ENCODE measurements around the gene VLDLR. TPM values are rescaled to one million over a fixed set of nuclear protein-coding genes. Genes with fewer than 3 reads are reported as not detected.

The VLDLR gene
- total RNA-seq, 1 experiment from 2014 or later: 2.1 TPM

- H3K36me3 ChIP-seq (ENCODE audit: control insufficient read depth, insufficient read depth, low read length): no peaks in the 10 kb centered on the region
- no peak for ATAC-seq
- H3K4me1 ChIP-seq (ENCODE audit: control insufficient read depth, insufficient read depth, low read length): no peaks in the 10 kb centered on the region
- no peak overlapping the region for H3K4me3 ChIP-seq (ENCODE audit: low read depth in 2 of 2, low read length in 2 of 2)
- ChIA-PET CTCF (no interaction called here), POLR2A (no interaction called here)
- no peaks in the 10 kb centered on the region for H3K9me3 ChIP-seq (ENCODE audit: control insufficient read depth, insufficient read depth, low read depth, low read length)
- intact Hi-C loops (cut with micrococcal nuclease; ENCODE audit: unreplicated experiment): no loop called here
- H3K27ac ChIP-seq (ENCODE audit: low read length): no peak overlapping the region
- no peaks in the 10 kb centered on the region for H3K27me3 ChIP-seq (ENCODE audit: control insufficient read depth, insufficient read depth, low read length)
- in situ Hi-C loops (cut with HindIII; ENCODE audit: low pct_unique_long_range_greater_than_20kb, low sequenced_read_pairs): no loop called here
- no TSS peak for BruUV-seq (replicated peaks)
- TF ChIP-seq REST (IDR thresholded peaks at IDR 0.05; ENCODE audit: insufficient read depth in 1 of 2, low read depth in 2 of 2, low read length in 1 of 2) (no peak), CTCF (IDR thresholded peaks at IDR 0.05) (no peak), SIN3A (IDR thresholded peaks at IDR 0.05; ENCODE audit: borderline replicate concordance, insufficient read depth, low read depth, low read length) (no peak), TCF7L2 (IDR thresholded peaks at IDR 0.05; ENCODE audit: low read depth, low read length) (no peak), POLR2AphosphoS5 (IDR thresholded peaks at IDR 0.05; ENCODE audit: low read depth, low read length) (no peak)
- no peak for DNase-seq (ENCODE audit: low read depth, low spot score)
These were observed 45.0 kb downstream of the VLDLR start for GRCh38 chr9:2666569-2666968.

GRCh38 chr9:2673161-2673560, 51.6 kb downstream of the VLDLR start:
- in situ Hi-C loops (cut with HindIII; ENCODE audit: low pct_unique_long_range_greater_than_20kb, low sequenced_read_pairs): no loop called here
- H3K36me3 ChIP-seq (ENCODE audit: control insufficient read depth, insufficient read depth, low read length): no peaks in the 10 kb centered on the region
- no peaks in the 10 kb centered on the region for H3K4me1 ChIP-seq (ENCODE audit: control insufficient read depth, insufficient read depth, low read length)
- intact Hi-C loops (cut with micrococcal nuclease; ENCODE audit: unreplicated experiment): no loop called here
- no TSS peak for BruUV-seq (replicated peaks)
- no peak for DNase-seq (ENCODE audit: low read depth, low spot score)
- ChIA-PET POLR2A (no interaction called here), CTCF (no interaction called here)
- no peaks in the 10 kb centered on the region for H3K9me3 ChIP-seq (ENCODE audit: control insufficient read depth, insufficient read depth, low read depth, low read length)
- TF ChIP-seq REST (IDR thresholded peaks at IDR 0.05; ENCODE audit: insufficient read depth in 1 of 2, low read depth in 2 of 2, low read length in 1 of 2) (no peak), TCF7L2 (IDR thresholded peaks at IDR 0.05; ENCODE audit: low read depth, low read length) (no peak), POLR2AphosphoS5 (IDR thresholded peaks at IDR 0.05; ENCODE audit: low read depth, low read length) (no peak), SIN3A (IDR thresholded peaks at IDR 0.05; ENCODE audit: borderline replicate concordance, insufficient read depth, low read depth, low read length) (no peak), CTCF (IDR thresholded peaks at IDR 0.05) (no peak)
- H3K4me3 ChIP-seq (ENCODE audit: low read depth in 2 of 2, low read length in 2 of 2): no peak overlapping the region
- no peak overlapping the region for H3K27ac ChIP-seq (ENCODE audit: low read length)
- H3K27me3 ChIP-seq (ENCODE audit: control insufficient read depth, insufficient read depth, low read length): no peaks in the 10 kb centered on the region
- no peak for ATAC-seq
